HEK293 (cell line): ENCODE results near the gene SLC8A1.

ENCODE experiments used
- CTCF ChIA-PET: fragments of 350-600 bp; formaldehyde crosslinking; extraction: SDS; loops from one replicate; lab custom pipeline; 2021; ENCODE audit warnings: antibody characterized with exemption; lab: Yijun Ruan, JAX
- POLR2A ChIA-PET: fragments of 300-600 bp; formaldehyde crosslinking; extraction: SDS; loops from one replicate; lab custom pipeline; 2020; ENCODE audit warnings: antibody characterized with exemption, inconsistent platforms; lab: Yijun Ruan, JAX
- H3K27ac ChIP-seq: fragments of 200-500 bp; sonication (Bioruptor generic); 2 replicates; pipeline ENCODE4 v1.5.1; 2014; ENCODE audit warnings: low read depth, low read length, control low read depth, inconsistent platforms; ENCODE audit errors: extremely low read depth
- H3K36me3 ChIP-seq, 2 experiments: fragments of 200-500 bp in 1 of 2; sonication (Bioruptor generic) in 1 of 2; 1 replicate in 1 of 2; 2 replicates in 1 of 2; pipeline ENCODE4 v1.5.1; 2014 to 2017; ENCODE audit warnings: inconsistent platforms in 2 of 2, low read length in 2 of 2; ENCODE audit not compliant: control insufficient read depth in 2 of 2, insufficient read depth in 1 of 2
- H3K4me1 ChIP-seq: fragments of 200-500 bp; sonication (Bioruptor generic); 2 replicates; pipeline ENCODE4 v1.5.1; 2014; ENCODE audit warnings: mild to moderate bottlenecking, low read length, inconsistent platforms; ENCODE audit not compliant: control insufficient read depth, insufficient read depth
- H3K4me3 ChIP-seq: 2 replicates; pipeline ENCODE4 v1.5.1; 2011; ENCODE audit warnings: low read depth, mild to moderate bottlenecking, control low read depth, low read length, moderate library complexity
- H3K9me3 ChIP-seq: fragments of 200-500 bp; sonication (Bioruptor generic); 2 replicates; pipeline ENCODE4 v1.5.1; 2014; ENCODE audit warnings: low read depth, low read length, inconsistent platforms; ENCODE audit not compliant: control insufficient read depth, insufficient read depth
- EGR2 ChIP-seq: fragments of 450-650 bp; formaldehyde crosslinking; IDR thresholded peaks from 2 replicates; pipeline ENCODE4 v1.5.1; 2016; ENCODE audit warnings: low read depth, missing biosample characterization, missing genetic modification characterization
- HIC1 ChIP-seq: fragments of 450-650 bp; formaldehyde crosslinking; IDR thresholded peaks from 2 replicates; pipeline ENCODE4 v1.5.1; 2016; ENCODE audit warnings: missing biosample characterization, missing genetic modification characterization
- KLF1 ChIP-seq: fragments of 450-650 bp; formaldehyde crosslinking; IDR thresholded peaks from 2 replicates; pipeline ENCODE4 v1.5.1; 2016; ENCODE audit warnings: missing biosample characterization, missing genetic modification characterization
- RBAK ChIP-seq: fragments of 450-650 bp; formaldehyde crosslinking; IDR thresholded peaks from 2 replicates; pipeline ENCODE4 v1.5.1; 2016; ENCODE audit warnings: missing biosample characterization, missing genetic modification characterization
- SALL2 ChIP-seq: fragments of 450-650 bp; formaldehyde crosslinking; IDR thresholded peaks from 2 replicates; pipeline ENCODE4 v1.5.0; 2017; ENCODE audit warnings: missing biosample characterization, mild to moderate bottlenecking, missing genetic modification characterization, borderline replicate concordance
- SCRT1 ChIP-seq: fragments of 450-650 bp; formaldehyde crosslinking; IDR thresholded peaks from 2 replicates; pipeline ENCODE4 v1.5.1; 2016; ENCODE audit warnings: missing biosample characterization, missing genetic modification characterization, borderline replicate concordance
- ZBTB8A ChIP-seq: fragments of 450-650 bp; formaldehyde crosslinking; IDR thresholded peaks from 2 replicates; pipeline ENCODE4 v1.5.1; 2016; ENCODE audit warnings: missing biosample characterization, missing genetic modification characterization
- ZFHX2 ChIP-seq: fragments of 450-650 bp; formaldehyde crosslinking; conservative IDR thresholded peaks from 2 replicates; pipeline ENCODE4 v1.5.1; 2016; ENCODE audit warnings: missing biosample characterization, missing genetic modification characterization
- ZIC2 ChIP-seq: fragments of 450-650 bp; formaldehyde crosslinking; IDR thresholded peaks from 2 replicates; pipeline ENCODE4 v1.5.1; 2016; ENCODE audit warnings: missing biosample characterization, missing genetic modification characterization
- ZNF121 ChIP-seq: fragments of 450-650 bp; formaldehyde crosslinking; IDR thresholded peaks from 2 replicates; pipeline ENCODE4 v1.5.1; 2016; ENCODE audit warnings: missing biosample characterization, missing genetic modification characterization
- ZNF335 ChIP-seq: fragments of 450-650 bp; formaldehyde crosslinking; conservative IDR thresholded peaks from 2 replicates; pipeline ENCODE4 v1.5.1; 2016; ENCODE audit warnings: missing biosample characterization, missing genetic modification characterization
- ZNF423 ChIP-seq: fragments of 450-650 bp; formaldehyde crosslinking; IDR thresholded peaks from 2 replicates; pipeline ENCODE4 v1.5.1; 2016; ENCODE audit warnings: missing biosample characterization, missing genetic modification characterization
- ZNF549 ChIP-seq: fragments of 450-650 bp; IDR thresholded peaks from 2 replicates; pipeline ENCODE4 v1.5.1; 2018; ENCODE audit warnings: missing biosample characterization, missing genetic modification characterization, mild to moderate bottlenecking, inconsistent platforms, moderate library complexity
- ZNF560 ChIP-seq: fragments of 450-650 bp; formaldehyde crosslinking; IDR thresholded peaks from 2 replicates; pipeline ENCODE4 v1.5.1; 2017; ENCODE audit warnings: missing biosample characterization, missing genetic modification characterization, borderline replicate concordance
- ZNF571 ChIP-seq: fragments of 450-650 bp; formaldehyde crosslinking; IDR thresholded peaks from 2 replicates; pipeline ENCODE4 v1.5.0; 2017; ENCODE audit warnings: missing biosample characterization, missing genetic modification characterization
- ZNF610 ChIP-seq: fragments of 450-650 bp; formaldehyde crosslinking; IDR thresholded peaks from 2 replicates; pipeline ENCODE4 v1.5.1; 2016; ENCODE audit warnings: missing biosample characterization, missing genetic modification characterization, borderline replicate concordance
- ZNF626 ChIP-seq: fragments of 450-650 bp; sonication (Bioruptor Pico); formaldehyde crosslinking; IDR thresholded peaks from 2 replicates; pipeline ENCODE4 v1.5.1; 2018; ENCODE audit warnings: missing biosample characterization, missing genetic modification characterization, inconsistent platforms
- ZNF654 ChIP-seq: fragments of 450-650 bp; formaldehyde crosslinking; IDR thresholded peaks from 2 replicates; pipeline ENCODE4 v1.5.1; 2016; ENCODE audit warnings: low read depth, missing biosample characterization, missing genetic modification characterization
- ZNF692 ChIP-seq: fragments of 450-650 bp; formaldehyde crosslinking; IDR thresholded peaks from 2 replicates; pipeline ENCODE4 v1.5.1; 2016; ENCODE audit warnings: missing biosample characterization, missing genetic modification characterization
- ZNF792 ChIP-seq: fragments of 450-650 bp; formaldehyde crosslinking; IDR thresholded peaks from 2 replicates; pipeline ENCODE4 v1.5.1; 2016; ENCODE audit warnings: missing biosample characterization, missing genetic modification characterization
- ZSCAN18 ChIP-seq: fragments of 450-650 bp; formaldehyde crosslinking; IDR thresholded peaks from 2 replicates; pipeline ENCODE4 v1.5.1; 2016; ENCODE audit warnings: missing biosample characterization, missing genetic modification characterization
- TF ChIP-seq, protein P1 (sequence below): fragments of 450-650 bp; IDR thresholded peaks from 2 replicates; pipeline ENCODE4 v1.5.1; 2018; ENCODE audit warnings: missing biosample characterization, mild to moderate bottlenecking, missing genetic modification characterization
- TF ChIP-seq, protein P2 (sequence below): fragments of 450-650 bp; formaldehyde crosslinking; IDR thresholded peaks from 2 replicates; pipeline ENCODE4 v1.5.1; 2016; ENCODE audit warnings: missing biosample characterization, missing genetic modification characterization, borderline replicate concordance
- TF ChIP-seq, protein P3 (sequence below): fragments of 450-650 bp; formaldehyde crosslinking; IDR thresholded peaks from 2 replicates; pipeline ENCODE4 v1.5.1; 2017; ENCODE audit warnings: missing biosample characterization, missing genetic modification characterization

Gene SLC8A1

GRCh38 chr2:40178171-40178778 lies 273.6 kb downstream of the SLC8A1 start (continued):
- TF ChIP-seq ZNF121 (tag by site-specific recombination), result no peak
- no peak for TF ChIP-seq ZNF792
- TF ChIP-seq, protein P1, sequence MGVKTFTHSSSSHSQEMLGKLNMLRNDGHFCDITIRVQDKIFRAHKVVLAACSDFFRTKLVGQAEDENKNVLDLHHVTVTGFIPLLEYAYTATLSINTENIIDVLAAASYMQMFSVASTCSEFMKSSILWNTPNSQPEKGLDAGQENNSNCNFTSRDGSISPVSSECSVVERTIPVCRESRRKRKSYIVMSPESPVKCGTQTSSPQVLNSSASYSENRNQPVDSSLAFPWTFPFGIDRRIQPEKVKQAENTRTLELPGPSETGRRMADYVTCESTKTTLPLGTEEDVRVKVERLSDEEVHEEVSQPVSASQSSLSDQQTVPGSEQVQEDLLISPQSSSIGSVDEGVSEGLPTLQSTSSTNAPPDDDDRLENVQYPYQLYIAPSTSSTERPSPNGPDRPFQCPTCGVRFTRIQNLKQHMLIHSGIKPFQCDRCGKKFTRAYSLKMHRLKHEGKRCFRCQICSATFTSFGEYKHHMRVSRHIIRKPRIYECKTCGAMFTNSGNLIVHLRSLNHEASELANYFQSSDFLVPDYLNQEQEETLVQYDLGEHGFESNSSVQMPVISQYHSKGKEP (tag by site-specific recombination), result no peak
- no peak for TF ChIP-seq KLF1
- TF ChIP-seq, all 188 proteins: peak for 0

DNA sequence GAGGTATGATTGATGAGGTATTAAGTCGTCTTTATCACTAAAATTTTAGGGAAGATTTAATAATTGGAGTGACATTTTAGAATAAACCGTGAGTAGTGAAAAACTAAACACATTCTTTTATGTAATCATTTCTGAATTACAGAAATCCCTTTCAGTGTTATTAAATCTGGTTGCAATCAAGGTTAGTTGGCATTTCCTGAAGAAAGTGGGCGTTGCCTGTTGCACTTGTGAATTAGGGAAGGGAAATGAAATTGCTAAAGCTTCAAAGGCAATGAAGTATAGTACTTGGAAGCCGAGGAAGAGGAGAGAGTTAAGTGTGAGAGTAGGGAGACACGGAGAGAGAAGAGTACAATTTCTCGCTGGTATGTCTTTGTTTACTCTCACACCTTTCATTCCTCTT lies 274.5 kb downstream of the SLC8A1 start:
- TF ChIP-seq RBAK (tag by site-specific recombination) (no peak), ZIC2 (tag by site-specific recombination) (no peak), ZNF423 (tag by site-specific recombination) (no peak), ZBTB8A (no peak), ZNF626 (tag by site-specific recombination) (no peak), ZNF560 (tag by site-specific recombination) (no peak), ZNF692 (tag by site-specific recombination) (no peak), HIC1 (tag by site-specific recombination) (no peak), ZNF610 (tag by site-specific recombination) (no peak), ZFHX2 (tag by site-specific recombination) (no peak), ZNF549 (tag by site-specific recombination) (no peak), ZNF571 (tag by site-specific recombination) (no peak), ZNF654 (tag by site-specific recombination) (no peak), ZNF335 (tag by site-specific recombination) (no peak), ZSCAN18 (tag by site-specific recombination) (no peak), SALL2 (tag by site-specific recombination) (no peak), EGR2 (tag by site-specific recombination) (no peak), SCRT1 (no peak)
- TF ChIP-seq, protein P2, sequence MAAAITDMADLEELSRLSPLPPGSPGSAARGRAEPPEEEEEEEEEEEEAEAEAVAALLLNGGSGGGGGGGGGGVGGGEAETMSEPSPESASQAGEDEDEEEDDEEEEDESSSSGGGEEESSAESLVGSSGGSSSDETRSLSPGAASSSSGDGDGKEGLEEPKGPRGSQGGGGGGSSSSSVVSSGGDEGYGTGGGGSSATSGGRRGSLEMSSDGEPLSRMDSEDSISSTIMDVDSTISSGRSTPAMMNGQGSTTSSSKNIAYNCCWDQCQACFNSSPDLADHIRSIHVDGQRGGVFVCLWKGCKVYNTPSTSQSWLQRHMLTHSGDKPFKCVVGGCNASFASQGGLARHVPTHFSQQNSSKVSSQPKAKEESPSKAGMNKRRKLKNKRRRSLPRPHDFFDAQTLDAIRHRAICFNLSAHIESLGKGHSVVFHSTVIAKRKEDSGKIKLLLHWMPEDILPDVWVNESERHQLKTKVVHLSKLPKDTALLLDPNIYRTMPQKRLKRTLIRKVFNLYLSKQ (tag by site-specific recombination), result no peak
- TF ChIP-seq, protein P3, sequence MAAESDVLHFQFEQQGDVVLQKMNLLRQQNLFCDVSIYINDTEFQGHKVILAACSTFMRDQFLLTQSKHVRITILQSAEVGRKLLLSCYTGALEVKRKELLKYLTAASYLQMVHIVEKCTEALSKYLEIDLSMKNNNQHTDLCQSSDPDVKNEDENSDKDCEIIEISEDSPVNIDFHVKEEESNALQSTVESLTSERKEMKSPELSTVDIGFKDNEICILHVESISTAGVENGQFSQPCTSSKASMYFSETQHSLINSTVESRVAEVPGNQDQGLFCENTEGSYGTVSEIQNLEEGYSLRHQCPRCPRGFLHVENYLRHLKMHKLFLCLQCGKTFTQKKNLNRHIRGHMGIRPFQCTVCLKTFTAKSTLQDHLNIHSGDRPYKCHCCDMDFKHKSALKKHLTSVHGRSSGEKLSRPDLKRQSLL (tag by site-specific recombination), result no peak
- no peaks in the 10 kb centered on the region for H3K36me3 ChIP-seq
- H3K4me3 ChIP-seq, result no peak overlapping the region
- no peaks in the 10 kb centered on the region for H3K4me1 ChIP-seq
- ChIA-PET CTCF (no interaction called here), POLR2A (no interaction called here)
- no peak overlapping the region for H3K27ac ChIP-seq
- H3K9me3 ChIP-seq, result no peaks in the 10 kb centered on the region
